Neural cell (in vitro differentiated cells): ENCODE data around the gene COPS8. TPM values are rescaled to one million over a fixed set of nuclear protein-coding genes. Genes with fewer than 3 reads are reported as not detected.

Source experiments
- H2AFZ ChIP-seq: fragments of 200-600, 300-800 bp; sonication (generic), shearing (Covaris generic); 2 replicates; pipeline ENCODE4 v1.6.0; 2014; ENCODE audit warnings: low read depth, mild to moderate bottlenecking, antibody characterized with exemption, low read length, moderate library complexity
- H3F3A ChIP-seq: fragments of 200-600 bp; shearing (Covaris generic); 2 replicates; pipeline ENCODE4 v1.6.1; 2016; ENCODE audit warnings: mild to moderate bottlenecking, moderate library complexity, mixed read lengths, antibody characterized with exemption, low read length; ENCODE audit not compliant: insufficient read depth, poor library complexity, severe bottlenecking
- H3K27ac ChIP-seq: fragments of 200-600, 300-800 bp; sonication (generic), shearing (Covaris generic); 2 replicates; pipeline ENCODE4 v1.5.1; 2014; ENCODE audit warnings: mild to moderate bottlenecking, low read length, moderate library complexity
- H3K27me3 ChIP-seq: fragments of 300-800, 200-600 bp; sonication (generic), shearing (Covaris generic); 2 replicates; pipeline ENCODE4 v1.6.0; 2014; ENCODE audit warnings: mild to moderate bottlenecking, low read depth, low read length, moderate library complexity; ENCODE audit not compliant: insufficient read depth
- H3K36me3 ChIP-seq: fragments of 300-800, 200-600 bp; sonication (generic), shearing (Covaris generic); 2 replicates; pipeline ENCODE4 v1.5.1; 2014; ENCODE audit warnings: mild to moderate bottlenecking, antibody characterized with exemption, low read length, moderate library complexity; ENCODE audit not compliant: insufficient read depth
- H3K4me2 ChIP-seq: fragments of 300-800, 200-600 bp; sonication (generic), shearing (Covaris generic); 2 replicates; pipeline ENCODE4 v1.6.0; 2014; ENCODE audit warnings: mild to moderate bottlenecking, low read length
- H3K4me3 ChIP-seq: fragments of 300-800, 200-600 bp; sonication (generic), shearing (Covaris generic); 2 replicates; pipeline ENCODE4 v1.5.1; 2014; ENCODE audit warnings: mild to moderate bottlenecking, low read length, moderate library complexity
- H3K79me2 ChIP-seq: fragments of 200-600 bp; shearing (Covaris generic); replicated peaks from 2 replicates; pipeline ENCODE4 v1.6.0; 2014; ENCODE audit warnings: mild to moderate bottlenecking, low read length, moderate library complexity; ENCODE audit not compliant: insufficient read depth
- H3K9ac ChIP-seq: fragments of 300-800, 200-600 bp; sonication (generic), shearing (Covaris generic); 2 replicates; pipeline ENCODE4 v1.6.1; 2016; ENCODE audit warnings: mild to moderate bottlenecking, low read length, mixed read lengths
- H3K9me2 ChIP-seq: fragments of 200-600 bp; shearing (Covaris generic); 2 replicates; pipeline ENCODE4 v1.6.1; 2016; ENCODE audit warnings: mild to moderate bottlenecking, low read length, mixed read lengths; ENCODE audit not compliant: insufficient read depth
- H3K9me3 ChIP-seq: fragments of 200-600, 300-800 bp; sonication (generic), shearing (Covaris generic); 2 replicates; pipeline ENCODE4 v1.6.1; 2016; ENCODE audit warnings: mild to moderate bottlenecking, mixed run types, low read length, moderate library complexity, mixed read lengths
- H4K20me1 ChIP-seq: fragments of 200-600 bp; shearing (Covaris generic); 2 replicates; pipeline ENCODE4 v1.6.1; 2016; ENCODE audit warnings: mild to moderate bottlenecking, mixed run types; ENCODE audit not compliant: insufficient read depth
- EP300 ChIP-seq: fragments of 450-650 bp; conservative IDR thresholded peaks from 2 replicates; pipeline ENCODE4 v1.6.1; 2014; ENCODE audit warnings: antibody characterized with exemption, mild to moderate bottlenecking, moderate library complexity; ENCODE audit not compliant: poor library complexity, severe bottlenecking
- EZH2 ChIP-seq: fragments of 200-600, 300-800 bp; shearing (Covaris generic), sonication (generic); IDR thresholded peaks from 2 replicates; pipeline ENCODE4 v1.6.1; 2014; ENCODE audit warnings: antibody characterized with exemption, low read length, borderline replicate concordance, mild to moderate bottlenecking; ENCODE audit not compliant: insufficient read depth, poor library complexity, severe bottlenecking
- MXI1 ChIP-seq: fragments of 450-650 bp; conservative IDR thresholded peaks from 2 replicates; pipeline ENCODE4 v1.6.1; 2014; ENCODE audit warnings: antibody characterized with exemption, mild to moderate bottlenecking; ENCODE audit not compliant: poor library complexity, severe bottlenecking
- POLR2AphosphoS5 ChIP-seq: IDR thresholded peaks from 2 replicates; pipeline ENCODE4 v1.6.1; 2012
- RAD21 ChIP-seq: fragments of 450-650 bp; conservative IDR thresholded peaks from 2 replicates; pipeline ENCODE4 v1.6.1; 2014; ENCODE audit warnings: antibody characterized with exemption, mild to moderate bottlenecking, moderate library complexity
- SMC3 ChIP-seq: fragments of 450-650 bp; conservative IDR thresholded peaks from 2 replicates; pipeline ENCODE4 v1.6.1; 2014; ENCODE audit warnings: antibody characterized with exemption, mild to moderate bottlenecking, moderate library complexity; ENCODE audit not compliant: poor library complexity
- TAF1 ChIP-seq: IDR thresholded peaks from 2 replicates; pipeline ENCODE4 v1.6.1; 2012; ENCODE audit warnings: low read depth
- polyA plus RNA-seq: library from polyadenylated mRNA; depleted of rRNA; stranded (reverse); fragments of >200 nt; gene quantifications from 2 replicates; pipeline ENCODE4 v1.2.3, GENCODE V29; 2014
- TF ChIP-seq, protein P1 (sequence below): fragments of 450-650 bp; IDR thresholded peaks from 2 replicates; pipeline ENCODE4 v1.5.1; 2014; ENCODE audit warnings: antibody characterized with exemption, mild to moderate bottlenecking, moderate library complexity; ENCODE audit not compliant: poor library complexity, severe bottlenecking
- TF ChIP-seq, protein P2 (sequence below): IDR thresholded peaks from 2 replicates; pipeline ENCODE4 v1.6.1; 2012; ENCODE audit warnings: borderline replicate concordance

Gene COPS8
- polyA plus RNA-seq, 1 donor from 2014 or later, result 269 TPM

DNA sequence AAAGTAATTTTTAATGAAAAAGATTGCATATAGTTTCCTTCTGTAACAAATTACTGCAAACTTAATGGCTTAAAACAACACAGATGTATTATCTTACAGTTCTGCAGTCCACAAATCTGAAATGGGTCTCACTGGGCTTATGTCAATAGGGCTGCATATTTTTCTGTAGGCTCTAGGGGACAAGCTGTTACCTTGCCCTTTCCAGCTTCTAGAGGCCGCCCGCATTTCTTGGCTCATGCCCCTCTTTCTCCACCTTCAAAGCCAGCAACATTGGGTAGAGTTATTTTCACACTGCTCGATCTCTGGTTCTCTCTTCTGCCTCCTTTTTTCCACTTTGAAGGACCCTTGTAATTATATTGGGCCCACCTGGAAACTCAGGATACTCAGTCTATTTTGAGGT, 16.7 kb downstream of the COPS8 start:
- no peaks in the 10 kb centered on the region for H4K20me1 ChIP-seq
- no peak overlapping the region for H3K9ac ChIP-seq
- H3K4me3 ChIP-seq, result no peak overlapping the region
- H3K79me2 ChIP-seq, result no peaks in the 10 kb centered on the region
- no peaks in the 10 kb centered on the region for H3F3A ChIP-seq
- H2AFZ ChIP-seq, result no peak overlapping the region
- H3K9me3 ChIP-seq, result no peaks in the 10 kb centered on the region
- H3K27me3 ChIP-seq, result no peaks in the 10 kb centered on the region
- H3K4me2 ChIP-seq, result no peak overlapping the region
- no peak overlapping the region for H3K27ac ChIP-seq
- H3K36me3 ChIP-seq, result peaks cover 4% of the 10 kb centered on the region
- H3K9me2 ChIP-seq, result no peaks in the 10 kb centered on the region
- TF ChIP-seq SMC3 (no peak), TAF1 (no peak), EZH2 (no peak), POLR2AphosphoS5 (no peak)
- TF ChIP-seq, protein P1, sequence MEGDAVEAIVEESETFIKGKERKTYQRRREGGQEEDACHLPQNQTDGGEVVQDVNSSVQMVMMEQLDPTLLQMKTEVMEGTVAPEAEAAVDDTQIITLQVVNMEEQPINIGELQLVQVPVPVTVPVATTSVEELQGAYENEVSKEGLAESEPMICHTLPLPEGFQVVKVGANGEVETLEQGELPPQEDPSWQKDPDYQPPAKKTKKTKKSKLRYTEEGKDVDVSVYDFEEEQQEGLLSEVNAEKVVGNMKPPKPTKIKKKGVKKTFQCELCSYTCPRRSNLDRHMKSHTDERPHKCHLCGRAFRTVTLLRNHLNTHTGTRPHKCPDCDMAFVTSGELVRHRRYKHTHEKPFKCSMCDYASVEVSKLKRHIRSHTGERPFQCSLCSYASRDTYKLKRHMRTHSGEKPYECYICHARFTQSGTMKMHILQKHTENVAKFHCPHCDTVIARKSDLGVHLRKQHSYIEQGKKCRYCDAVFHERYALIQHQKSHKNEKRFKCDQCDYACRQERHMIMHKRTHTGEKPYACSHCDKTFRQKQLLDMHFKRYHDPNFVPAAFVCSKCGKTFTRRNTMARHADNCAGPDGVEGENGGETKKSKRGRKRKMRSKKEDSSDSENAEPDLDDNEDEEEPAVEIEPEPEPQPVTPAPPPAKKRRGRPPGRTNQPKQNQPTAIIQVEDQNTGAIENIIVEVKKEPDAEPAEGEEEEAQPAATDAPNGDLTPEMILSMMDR, result no peak
- TF ChIP-seq, protein P2, sequence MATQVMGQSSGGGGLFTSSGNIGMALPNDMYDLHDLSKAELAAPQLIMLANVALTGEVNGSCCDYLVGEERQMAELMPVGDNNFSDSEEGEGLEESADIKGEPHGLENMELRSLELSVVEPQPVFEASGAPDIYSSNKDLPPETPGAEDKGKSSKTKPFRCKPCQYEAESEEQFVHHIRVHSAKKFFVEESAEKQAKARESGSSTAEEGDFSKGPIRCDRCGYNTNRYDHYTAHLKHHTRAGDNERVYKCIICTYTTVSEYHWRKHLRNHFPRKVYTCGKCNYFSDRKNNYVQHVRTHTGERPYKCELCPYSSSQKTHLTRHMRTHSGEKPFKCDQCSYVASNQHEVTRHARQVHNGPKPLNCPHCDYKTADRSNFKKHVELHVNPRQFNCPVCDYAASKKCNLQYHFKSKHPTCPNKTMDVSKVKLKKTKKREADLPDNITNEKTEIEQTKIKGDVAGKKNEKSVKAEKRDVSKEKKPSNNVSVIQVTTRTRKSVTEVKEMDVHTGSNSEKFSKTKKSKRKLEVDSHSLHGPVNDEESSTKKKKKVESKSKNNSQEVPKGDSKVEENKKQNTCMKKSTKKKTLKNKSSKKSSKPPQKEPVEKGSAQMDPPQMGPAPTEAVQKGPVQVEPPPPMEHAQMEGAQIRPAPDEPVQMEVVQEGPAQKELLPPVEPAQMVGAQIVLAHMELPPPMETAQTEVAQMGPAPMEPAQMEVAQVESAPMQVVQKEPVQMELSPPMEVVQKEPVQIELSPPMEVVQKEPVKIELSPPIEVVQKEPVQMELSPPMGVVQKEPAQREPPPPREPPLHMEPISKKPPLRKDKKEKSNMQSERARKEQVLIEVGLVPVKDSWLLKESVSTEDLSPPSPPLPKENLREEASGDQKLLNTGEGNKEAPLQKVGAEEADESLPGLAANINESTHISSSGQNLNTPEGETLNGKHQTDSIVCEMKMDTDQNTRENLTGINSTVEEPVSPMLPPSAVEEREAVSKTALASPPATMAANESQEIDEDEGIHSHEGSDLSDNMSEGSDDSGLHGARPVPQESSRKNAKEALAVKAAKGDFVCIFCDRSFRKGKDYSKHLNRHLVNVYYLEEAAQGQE, result no peak

DNA sequence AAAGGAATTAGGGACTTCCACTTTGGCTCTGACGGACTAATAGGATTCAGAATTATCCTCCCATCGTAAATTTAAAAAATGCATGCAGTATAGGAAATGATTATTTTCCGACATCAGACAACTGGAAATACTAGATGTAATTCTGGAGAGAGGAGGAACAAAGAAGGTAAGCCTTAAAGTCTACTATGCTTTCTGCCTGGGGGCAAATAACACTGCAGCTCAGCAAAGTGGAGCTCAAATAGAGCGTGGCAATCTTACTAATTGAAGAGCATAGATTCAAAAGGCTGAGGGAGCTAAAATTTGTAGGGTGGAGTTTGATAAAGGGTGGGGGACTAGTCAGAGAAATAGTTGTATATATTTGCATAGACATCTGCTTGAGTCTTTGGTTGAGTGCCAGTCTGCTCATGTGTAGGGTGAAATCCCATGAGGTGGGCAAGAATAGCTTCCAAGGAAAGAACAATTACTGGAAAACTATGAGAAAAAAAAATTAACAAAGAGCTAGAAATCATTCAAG, 23.8 kb downstream of the COPS8 start:
- no peaks in the 10 kb centered on the region for H3F3A ChIP-seq
- no peaks in the 10 kb centered on the region for H3K27me3 ChIP-seq
- H3K9me3 ChIP-seq, result no peaks in the 10 kb centered on the region
- H3K4me2 ChIP-seq, result no peak overlapping the region
- no peak overlapping the region for H2AFZ ChIP-seq
- no peaks in the 10 kb centered on the region for H3K9me2 ChIP-seq
- no peak for TF ChIP-seq MXI1
- TF ChIP-seq, protein P1, result no peak
- TF ChIP-seq TAF1, result no peak
- no peak for TF ChIP-seq SMC3
- no peak for TF ChIP-seq POLR2AphosphoS5
- TF ChIP-seq EZH2, result no peak
- no peak for TF ChIP-seq EP300
- TF ChIP-seq RAD21, result no peak
- TF ChIP-seq, protein P2, result no peak
- no peak overlapping the region for H3K9ac ChIP-seq
- no peaks in the 10 kb centered on the region for H4K20me1 ChIP-seq
- H3K79me2 ChIP-seq, result no peaks in the 10 kb centered on the region
- H3K36me3 ChIP-seq, result no peaks in the 10 kb centered on the region
- no peak overlapping the region for H3K27ac ChIP-seq
- no peak overlapping the region for H3K4me3 ChIP-seq
